HCT116 (cell line): ENCODE data around the gene ADAMTSL2. TPM values are rescaled to one million over a fixed set of nuclear protein-coding genes. Genes with fewer than 3 reads are reported as not detected.

Experiments used
- ATAC-seq: fragments of 200-7000 bp; cut with Tn5 transposase; 2 replicates; pipeline ENCODE4 v1.9.1; 2020; ENCODE audit warnings: mild to moderate bottlenecking, moderate library complexity
- BruUV-seq: library from RNA; stranded (reverse); fragments of 400-500 nt; replicated peaks from 2 replicates; lab custom pipeline; 2021; lab: Mats Ljungman, UMichigan
- CTCF ChIA-PET: fragments of 300-600 bp; sonication (Branson Sonifier 250); formaldehyde crosslinking; loops from one replicate; lab custom pipeline; 2021; ENCODE audit warnings: antibody characterized with exemption; lab: Charles Lee
- POLR2A ChIA-PET: fragments of 300-600, 350-600 bp; sonication (Branson Sonifier 250); formaldehyde crosslinking; loops from one replicate; lab custom pipeline; 2021; ENCODE audit warnings: antibody characterized with exemption; lab: Charles Lee
- RAD21 ChIA-PET, 2 experiments: fragments of 300-600 bp; sonication (Branson Sonifier 250); formaldehyde crosslinking; loops; one replicate each; lab custom pipeline; 2023; ENCODE audit warnings: low total read pairs in 2 of 2; ENCODE audit not compliant: uncharacterized antibody in 2 of 2, unreplicated experiment in 2 of 2, low non-redundant PET in 1 of 2; lab: Charles Lee
- DNase-seq: peaks from one replicate; pipeline ENCODE4 v3.0.0-alpha.2; 2010; ENCODE audit warnings: low read depth, low spot score
- H2AFZ ChIP-seq: fragments of 200-600 bp; shearing (Covaris generic), sonication (generic); 2 replicates; pipeline ENCODE4 v1.6.1; 2017; ENCODE audit warnings: low read depth, mixed run types, mixed read lengths, antibody characterized with exemption, low read length; ENCODE audit not compliant: poor library complexity, severe bottlenecking
- H3K27ac ChIP-seq: 2 replicates; pipeline ENCODE4 v1.5.1; 2012; ENCODE audit warnings: low read depth, low read length
- H3K27me3 ChIP-seq: fragments of 200-600 bp; sonication (generic); 2 replicates; pipeline ENCODE4 v1.6.1; 2016; ENCODE audit warnings: mixed run types, low read length, mixed read lengths; ENCODE audit not compliant: insufficient read depth
- H3K36me3 ChIP-seq, 2 experiments: fragments of 200-500 bp in 1 of 2; fragments of 200-600 bp in 1 of 2; sonication (Bioruptor generic) in 1 of 2; sonication (generic) in 1 of 2; 2 replicates each; pipeline versions ENCODE4 v1.5.1 to v1.6.1; 2014 to 2016; ENCODE audit warnings: low read length in 2 of 2, inconsistent platforms in 1 of 2, mixed read lengths in 1 of 2, mixed run types in 1 of 2; ENCODE audit not compliant: insufficient read depth in 2 of 2, control insufficient read depth in 1 of 2
- H3K4me1 ChIP-seq, 2 experiments: fragments of 200-600 bp in 1 of 2; sonication (generic) in 1 of 2; 2 replicates each; pipeline versions ENCODE4 v1.5.1 to v1.6.1; 2012 to 2017; ENCODE audit warnings: low read length in 2 of 2, inconsistent platforms in 1 of 2, mild to moderate bottlenecking in 1 of 2, mixed read lengths in 1 of 2, mixed run types in 1 of 2, moderate library complexity in 1 of 2; ENCODE audit not compliant: insufficient read depth in 2 of 2, control insufficient read depth in 1 of 2
- H3K4me2 ChIP-seq: fragments of 200-600 bp; sonication (generic); 2 replicates; pipeline ENCODE4 v1.6.1; 2017; ENCODE audit warnings: mixed run types, low read length, mixed read lengths
- H3K4me3 ChIP-seq, 2 experiments: fragments of 200-600 bp in 1 of 2; sonication (generic) in 1 of 2; replicated peaks in 1 of 2; 2 replicates each; pipeline ENCODE4 v1.5.1; 2011 to 2016; ENCODE audit warnings: low read length in 2 of 2, control low read depth in 1 of 2, low read depth in 1 of 2, mild to moderate bottlenecking in 1 of 2, mixed read lengths in 1 of 2, mixed run types in 1 of 2
- H3K79me2 ChIP-seq: fragments of 200-600 bp; sonication (generic); 2 replicates; pipeline ENCODE4 v1.6.1; 2017; ENCODE audit warnings: mild to moderate bottlenecking, mixed run types, low read length, moderate library complexity, mixed read lengths; ENCODE audit not compliant: insufficient read depth
- H3K9ac ChIP-seq: fragments of 200-600 bp; sonication (generic); 2 replicates; pipeline ENCODE4 v1.6.1; 2016; ENCODE audit warnings: low read length, mixed read lengths
- H3K9me2 ChIP-seq: fragments of 200-600 bp; sonication (generic), shearing (Covaris generic); 2 replicates; pipeline ENCODE4 v1.6.1; 2017; ENCODE audit warnings: mixed run types, mild to moderate bottlenecking, moderate library complexity; ENCODE audit not compliant: insufficient read depth
- H3K9me3 ChIP-seq, 2 experiments: fragments of 200-500 bp in 1 of 2; fragments of 200-600 bp in 1 of 2; sonication (Bioruptor generic) in 1 of 2; sonication (generic) in 1 of 2; 2 replicates each; pipeline ENCODE4 v1.6.1; 2014 to 2017; ENCODE audit warnings: low read length in 2 of 2, mixed read lengths in 2 of 2, inconsistent platforms in 1 of 2, low read depth in 1 of 2, mild to moderate bottlenecking in 1 of 2, mixed run types in 1 of 2, moderate library complexity in 1 of 2; ENCODE audit not compliant: control insufficient read depth in 1 of 2, insufficient read depth in 1 of 2
- H4K20me1 ChIP-seq: fragments of 200-600 bp; sonication (generic), shearing (Covaris generic); 2 replicates; pipeline ENCODE4 v1.6.1; 2017; ENCODE audit warnings: mixed run types, mild to moderate bottlenecking, moderate library complexity; ENCODE audit not compliant: insufficient read depth
- CBX3 ChIP-seq: IDR thresholded peaks from 2 replicates; pipeline ENCODE4 v1.6.1; 2012; ENCODE audit warnings: low read depth
- ELF1 ChIP-seq: IDR thresholded peaks from 2 replicates; pipeline ENCODE4 v1.6.1; 2012; ENCODE audit warnings: low read depth, borderline replicate concordance
- EZH2 ChIP-seq: fragments of 200-600 bp; sonication (generic); IDR thresholded peaks from 2 replicates; pipeline ENCODE4 v1.6.1; 2017; ENCODE audit warnings: antibody characterized with exemption, mixed run types
- FOSL1 ChIP-seq: IDR thresholded peaks from 2 replicates; pipeline ENCODE4 v1.6.1; 2012; ENCODE audit warnings: low read depth
- JUND ChIP-seq: IDR thresholded peaks from 2 replicates; pipeline ENCODE4 v1.6.1; 2012
- MAX ChIP-seq: IDR thresholded peaks from 2 replicates; pipeline ENCODE4 v1.6.1; 2012
- POLR2A ChIP-seq: IDR thresholded peaks from 2 replicates; pipeline ENCODE4 v1.7.0; 2011; ENCODE audit warnings: borderline replicate concordance; ENCODE audit not compliant: insufficient read depth, insufficient read length; ENCODE audit errors: extremely low read depth
- RAD21 ChIP-seq: IDR thresholded peaks from 2 replicates; pipeline ENCODE4 v1.6.1; 2012; ENCODE audit warnings: low read depth, mild to moderate bottlenecking
- REST ChIP-seq: IDR thresholded peaks from 2 replicates; pipeline ENCODE4 v1.6.1; 2012; ENCODE audit warnings: low read depth
- SIN3A ChIP-seq: IDR thresholded peaks from 2 replicates; pipeline ENCODE4 v1.6.1; 2012; ENCODE audit warnings: low read depth
- SP1 ChIP-seq: IDR thresholded peaks from 2 replicates; pipeline ENCODE4 v1.6.1; 2012; ENCODE audit warnings: low read depth
- SRF ChIP-seq: IDR thresholded peaks from 2 replicates; pipeline ENCODE4 v1.6.1; 2012; ENCODE audit warnings: low read depth
- TCF7L2 ChIP-seq: IDR thresholded peaks from 2 replicates; pipeline ENCODE4 v1.7.0; 2011; ENCODE audit warnings: borderline replicate concordance, inconsistent platforms; ENCODE audit not compliant: insufficient read depth, insufficient read length; ENCODE audit errors: extremely low read depth
- YY1 ChIP-seq: IDR thresholded peaks from 2 replicates; pipeline ENCODE4 v1.6.1; 2011; ENCODE audit warnings: low read length, low read depth, moderate library complexity, mild to moderate bottlenecking; ENCODE audit not compliant: insufficient replicate concordance; ENCODE audit errors: extremely low read depth
- ZFX ChIP-seq: fragments of 450-650 bp; IDR thresholded peaks from 2 replicates; pipeline ENCODE4 v1.6.1; 2017
- ZNF274 ChIP-seq: fragments of 200-500 bp; sonication (Bioruptor generic); IDR thresholded peaks from 2 replicates; pipeline ENCODE4 v1.6.1; 2014; ENCODE audit warnings: mild to moderate bottlenecking, low read depth, low read length, inconsistent platforms
- intact Hi-C: fragments of 100-400 bp; cut with micrococcal nuclease; formaldehyde crosslinking; loops from 2 replicates; pipeline ENCODE4 v1.10.0; 2022
- total RNA-seq: library from RNA; stranded (reverse); gene quantifications from one replicate; pipeline ENCODE4 v1.2.1, GENCODE V29; 2021; ENCODE audit not compliant: unreplicated experiment
- TF ChIP-seq, protein P1 (sequence below): IDR thresholded peaks from 2 replicates; pipeline ENCODE4 v1.6.1; 2012
- TF ChIP-seq, protein P2 (sequence below), 3 experiments: fragments of 200-600 bp in 1 of 3; sonication (generic) in 1 of 3; IDR thresholded peaks in 2 of 3; conservative IDR thresholded peaks in 1 of 3; 2 replicates each; pipeline ENCODE4 v1.5.1; 2012 to 2017; ENCODE audit warnings: low read depth in 2 of 3, low read length in 2 of 3, antibody characterized with exemption in 1 of 3, borderline replicate concordance in 1 of 3, control low read depth in 1 of 3, mild to moderate bottlenecking in 1 of 3, mixed read lengths in 1 of 3, mixed run types in 1 of 3, moderate library complexity in 1 of 3; ENCODE audit not compliant: insufficient read depth in 1 of 3

Gene ADAMTSL2
- total RNA-seq, 1 experiment from 2014 or later, result not detected

GRCh38 chr9:133560311-133560710 is 25.8 kb downstream of the ADAMTSL2 start:
- Histone ChIP-seq H3K4me2 (no peak overlapping the region), H2AFZ (no peak overlapping the region), H3K27me3 (peaks cover 8% of the 10 kb centered on the region; the same call in 1 of the 2 replicates), H3K4me1 (peaks cover 42 to 45% of the 10 kb centered on the region in 2 experiments), H4K20me1 (no peaks in the 10 kb centered on the region), H3K36me3 (no peaks in the 10 kb centered on the region), H3K27ac (no peak overlapping the region), H3K4me3 (no peak overlapping the region), H3K9me3 (no peaks in the 10 kb centered on the region), H3K9ac (no peak overlapping the region), H3K79me2 (no peaks in the 10 kb centered on the region), H3K9me2 (no peaks in the 10 kb centered on the region)
- POLR2A ChIA-PET, result no interaction called here
- no peak for ATAC-seq
- DNase-seq, result no peak
- RAD21 ChIA-PET, result no interaction called here
- no TSS peak for BruUV-seq
- TF ChIP-seq MAX (no peak), YY1 (no peak), ZNF274 (no peak), FOSL1 (no peak), EZH2 (no peak), TCF7L2 (no peak)
- CTCF ChIA-PET, result no interaction called here
- intact Hi-C loops, result no loop called here

DNA sequence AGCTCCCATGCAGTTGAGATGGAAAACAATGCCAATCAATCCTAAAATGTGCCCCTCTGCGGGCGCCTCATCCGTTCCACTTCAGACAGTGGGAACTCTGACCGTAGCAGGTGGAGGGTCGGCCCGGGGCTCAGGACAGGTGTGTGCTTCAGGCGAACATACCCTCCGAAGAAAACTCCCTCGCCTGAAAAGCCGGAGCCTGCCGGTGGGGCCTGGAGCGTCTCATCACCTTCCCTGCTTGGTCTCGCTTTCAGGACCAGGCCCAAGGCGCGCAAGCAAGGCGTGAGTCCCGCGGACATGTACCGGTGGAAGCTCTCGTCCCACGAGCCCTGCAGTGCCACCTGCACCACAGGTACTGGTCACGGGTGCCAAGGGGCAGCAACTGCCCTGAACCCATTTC is 26.4 kb downstream of the ADAMTSL2 start:
- Histone ChIP-seq H3K9me3 (no peaks in the 10 kb centered on the region), H3K79me2 (no peaks in the 10 kb centered on the region), H3K4me2 (no peak overlapping the region), H3K4me3 (no peak overlapping the region), H2AFZ (no peak overlapping the region), H3K27ac (no peak overlapping the region), H3K9ac (no peak overlapping the region), H3K4me1 (peaks cover 42 to 45% of the 10 kb centered on the region in 2 experiments), H3K36me3 (no peaks in the 10 kb centered on the region), H3K27me3 (peaks cover 8% of the 10 kb centered on the region; the same call in 1 of the 2 replicates), H3K9me2 (no peaks in the 10 kb centered on the region), H4K20me1 (no peaks in the 10 kb centered on the region)
- DNase-seq (no peak), ATAC-seq (no peak)
- intact Hi-C loops, result no loop called here
- POLR2A ChIA-PET, result no interaction called here
- RAD21 ChIA-PET, result no interaction called here
- no TSS peak for BruUV-seq
- CTCF ChIA-PET, result no interaction called here
- TF ChIP-seq FOSL1 (no peak), ELF1 (no peak), EZH2 (no peak), SIN3A (no peak), SRF (no peak), RAD21 (no peak), JUND (no peak), REST (no peak), SP1 (no peak), CBX3 (no peak), ZFX (no peak), POLR2A (no peak)
- TF ChIP-seq, protein P1, sequence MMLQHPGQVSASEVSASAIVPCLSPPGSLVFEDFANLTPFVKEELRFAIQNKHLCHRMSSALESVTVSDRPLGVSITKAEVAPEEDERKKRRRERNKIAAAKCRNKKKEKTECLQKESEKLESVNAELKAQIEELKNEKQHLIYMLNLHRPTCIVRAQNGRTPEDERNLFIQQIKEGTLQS, result no peak
- TF ChIP-seq, protein P2, sequence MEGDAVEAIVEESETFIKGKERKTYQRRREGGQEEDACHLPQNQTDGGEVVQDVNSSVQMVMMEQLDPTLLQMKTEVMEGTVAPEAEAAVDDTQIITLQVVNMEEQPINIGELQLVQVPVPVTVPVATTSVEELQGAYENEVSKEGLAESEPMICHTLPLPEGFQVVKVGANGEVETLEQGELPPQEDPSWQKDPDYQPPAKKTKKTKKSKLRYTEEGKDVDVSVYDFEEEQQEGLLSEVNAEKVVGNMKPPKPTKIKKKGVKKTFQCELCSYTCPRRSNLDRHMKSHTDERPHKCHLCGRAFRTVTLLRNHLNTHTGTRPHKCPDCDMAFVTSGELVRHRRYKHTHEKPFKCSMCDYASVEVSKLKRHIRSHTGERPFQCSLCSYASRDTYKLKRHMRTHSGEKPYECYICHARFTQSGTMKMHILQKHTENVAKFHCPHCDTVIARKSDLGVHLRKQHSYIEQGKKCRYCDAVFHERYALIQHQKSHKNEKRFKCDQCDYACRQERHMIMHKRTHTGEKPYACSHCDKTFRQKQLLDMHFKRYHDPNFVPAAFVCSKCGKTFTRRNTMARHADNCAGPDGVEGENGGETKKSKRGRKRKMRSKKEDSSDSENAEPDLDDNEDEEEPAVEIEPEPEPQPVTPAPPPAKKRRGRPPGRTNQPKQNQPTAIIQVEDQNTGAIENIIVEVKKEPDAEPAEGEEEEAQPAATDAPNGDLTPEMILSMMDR (IDR thresholded peaks at IDR 0.05 in 2 of 3, conservative IDR thresholded peaks at IDR 0.05 in 1 of 3; ENCODE audit: borderline replicate concordance in 1 of 3, insufficient read depth in 1 of 3, low read depth in 2 of 3, low read length in 2 of 3), result no peak
